Measurements from ENCODE around the gene NPAS2.

The NPAS2 gene

DNA sequence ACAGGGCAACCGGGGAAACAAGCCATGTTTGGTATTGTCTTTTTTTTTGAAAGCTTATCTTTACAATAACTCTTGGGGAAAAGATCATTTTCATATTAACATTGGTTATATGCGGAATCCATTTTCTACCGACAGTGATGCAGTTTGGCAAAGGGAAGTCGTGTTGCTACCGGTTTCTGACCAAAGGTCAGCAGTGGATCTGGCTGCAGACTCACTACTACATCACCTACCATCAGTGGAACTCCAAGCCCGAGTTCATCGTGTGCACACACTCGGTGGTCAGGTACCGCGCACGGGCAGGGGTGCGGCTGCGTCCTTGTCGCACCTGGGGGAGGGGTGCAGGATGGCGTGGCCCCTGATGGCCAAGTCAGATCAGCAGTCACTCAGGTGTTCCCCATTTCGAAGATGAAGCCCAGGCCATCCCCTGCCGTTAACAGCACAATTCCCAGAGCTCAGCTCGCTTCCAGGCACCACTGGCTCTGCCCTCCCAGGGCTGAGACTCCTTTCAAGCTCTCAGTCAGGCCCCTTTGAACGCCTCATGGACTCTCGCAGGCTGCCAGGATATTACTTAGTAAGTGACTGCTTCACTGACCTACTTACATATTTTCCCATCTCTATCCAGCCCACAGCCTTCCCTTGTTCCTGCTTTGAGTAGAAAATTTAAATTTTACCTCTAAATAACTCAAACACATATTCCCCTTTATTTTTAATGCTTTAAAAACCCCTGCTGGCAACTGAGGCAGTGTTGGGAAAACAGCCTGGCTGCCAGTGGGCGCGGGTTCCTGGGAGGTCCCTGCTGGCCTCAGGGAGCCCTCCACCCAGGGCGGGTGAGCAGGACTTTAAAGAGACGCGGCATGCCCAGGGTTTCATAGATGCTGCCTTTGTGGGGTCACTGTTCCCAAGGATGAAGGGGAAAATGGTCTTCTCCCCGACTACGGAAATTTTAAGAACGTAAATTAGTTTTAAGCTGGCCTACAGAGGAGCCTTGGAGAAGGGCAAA is 148.5 kb downstream of the NPAS2 start:
- DNase-seq (ENCODE audit: low spot score), result no peak

DNA sequence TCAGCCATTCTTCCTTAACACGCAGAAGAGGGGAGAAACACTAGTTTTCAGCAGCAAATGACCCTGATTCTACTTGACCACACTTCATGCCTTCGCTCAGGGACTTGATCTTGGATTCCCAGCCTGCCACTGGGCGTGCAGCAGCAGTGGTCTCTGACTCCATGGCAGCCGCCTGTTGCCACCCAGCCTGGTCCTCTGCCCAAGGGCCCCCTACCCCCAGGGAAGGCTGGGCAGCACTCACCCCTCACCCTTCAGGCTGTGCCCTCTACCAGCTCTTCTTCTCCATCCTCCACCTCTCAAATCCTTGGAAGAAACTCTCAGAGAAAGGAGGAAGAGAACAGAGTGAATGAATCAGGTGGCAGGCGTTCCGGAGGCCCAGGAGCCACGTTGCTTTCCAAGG is 150.1 kb downstream of the NPAS2 start:
- DNase-seq (ENCODE audit: low spot score), result no peak

DNA sequence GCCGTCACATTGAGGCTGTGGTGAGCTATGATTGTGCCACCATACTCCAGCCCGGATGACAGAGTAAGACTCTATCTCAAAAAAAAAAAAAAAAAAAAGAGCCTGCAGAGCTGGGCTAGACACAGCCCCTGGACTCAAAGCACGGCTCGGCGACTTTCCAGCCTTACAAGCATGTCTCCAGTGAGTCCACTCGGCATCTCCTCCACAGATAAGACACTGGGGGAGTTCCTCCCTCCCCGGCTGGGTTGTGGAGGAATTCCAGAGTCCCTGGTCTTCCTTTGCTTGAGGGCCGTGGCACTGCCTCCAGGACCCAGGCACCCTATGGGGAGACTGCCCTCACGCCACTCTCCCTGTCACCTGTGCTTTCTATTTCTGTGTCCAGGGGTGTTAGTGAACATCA is 151.3 kb downstream of the NPAS2 start:
- DNase-seq (ENCODE audit: low spot score), result no peak

DNA sequence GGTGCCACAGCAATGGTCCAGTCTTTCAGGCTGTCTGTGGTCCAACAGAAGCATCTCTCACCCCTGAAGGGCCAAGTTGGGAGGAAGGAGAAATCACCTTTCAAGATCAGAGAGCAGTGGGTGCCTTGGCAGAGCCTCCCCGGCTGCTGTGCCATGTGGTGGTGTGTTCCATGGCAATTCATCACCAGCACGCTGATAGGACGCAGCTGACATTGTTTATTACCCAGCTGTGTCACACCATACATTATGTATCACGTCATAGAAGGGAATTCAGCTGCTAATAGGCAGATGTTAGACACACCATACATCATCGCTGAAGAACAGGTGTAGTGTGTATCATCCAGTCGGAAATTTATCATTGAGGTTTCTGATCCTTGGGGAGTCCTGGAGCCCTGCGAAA is 152.5 kb downstream of the NPAS2 start:
- no peak for DNase-seq (ENCODE audit: low spot score)

DNA sequence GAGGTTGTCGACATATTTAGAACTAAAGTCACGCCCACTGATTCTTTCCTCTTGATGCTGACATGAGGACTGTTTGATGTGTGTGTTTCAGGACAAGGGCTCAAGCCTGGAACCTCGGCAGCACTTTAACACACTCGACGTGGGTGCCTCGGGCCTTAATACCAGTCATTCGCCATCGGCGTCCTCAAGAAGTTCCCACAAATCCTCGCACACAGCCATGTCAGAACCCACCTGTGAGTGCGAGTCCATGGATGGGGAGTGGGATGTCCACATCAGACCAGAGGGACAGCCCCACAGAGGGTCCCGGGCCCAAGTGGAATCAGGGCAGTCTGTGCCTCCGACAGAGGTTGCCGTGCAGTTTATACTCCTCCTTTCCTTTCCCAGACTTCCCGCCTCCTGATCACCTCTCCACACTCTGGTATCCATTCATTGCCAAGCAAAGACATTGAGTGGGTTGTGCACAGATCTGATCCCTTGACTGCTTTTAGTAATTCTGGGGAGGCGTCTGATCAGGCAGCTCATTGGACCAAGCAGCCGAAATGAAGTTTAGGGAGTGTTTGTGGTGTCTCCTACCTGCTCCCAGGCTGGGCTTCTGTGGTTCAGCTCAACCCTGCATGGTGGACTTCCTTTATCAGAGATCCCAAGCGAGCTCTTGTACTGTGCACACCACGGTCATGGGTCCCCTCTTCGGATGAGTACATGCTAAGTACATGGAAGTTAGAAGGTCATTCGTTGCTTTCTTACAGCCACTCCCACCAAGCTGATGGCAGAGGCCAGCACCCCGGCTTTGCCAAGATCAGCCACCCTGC is 155.0 kb downstream of the NPAS2 start:
- no peak for DNase-seq (ENCODE audit: low spot score)

DNA sequence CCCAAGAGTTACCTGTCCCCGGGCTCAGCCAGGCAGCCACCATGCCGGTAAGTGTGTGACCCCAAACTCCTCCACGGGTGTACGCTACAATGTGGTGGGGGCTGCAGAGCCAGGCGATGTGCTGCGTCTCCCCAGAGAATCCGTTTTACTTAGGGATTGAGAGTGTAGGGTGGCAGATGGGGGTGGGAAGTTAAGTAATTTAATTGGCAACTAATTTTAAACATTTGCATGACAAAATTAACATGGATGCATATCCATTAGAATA is 155.5 kb downstream of the NPAS2 start:
- no peak for DNase-seq (ENCODE audit: low spot score)

DNA sequence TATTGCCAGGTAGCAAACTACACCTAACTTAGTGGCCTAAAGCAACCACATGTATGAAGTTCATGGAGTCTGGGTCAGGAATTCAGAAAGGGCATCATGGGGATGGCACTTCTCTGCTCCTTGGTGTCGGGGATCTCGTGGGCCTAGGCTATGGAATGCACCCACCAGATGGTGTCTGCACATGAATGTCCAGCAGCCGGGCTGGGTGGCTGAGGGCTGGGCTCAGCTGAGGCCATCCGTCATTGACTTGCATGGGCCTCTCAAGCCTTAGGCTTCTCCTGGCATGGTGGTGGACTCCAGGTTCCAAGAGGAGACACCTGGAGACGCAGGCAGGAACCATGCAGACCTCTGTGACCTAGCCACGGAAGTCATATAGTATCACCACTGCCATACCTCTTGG is 156.1 kb downstream of the NPAS2 start:
- no peak for DNase-seq (ENCODE audit: low spot score)

DNA sequence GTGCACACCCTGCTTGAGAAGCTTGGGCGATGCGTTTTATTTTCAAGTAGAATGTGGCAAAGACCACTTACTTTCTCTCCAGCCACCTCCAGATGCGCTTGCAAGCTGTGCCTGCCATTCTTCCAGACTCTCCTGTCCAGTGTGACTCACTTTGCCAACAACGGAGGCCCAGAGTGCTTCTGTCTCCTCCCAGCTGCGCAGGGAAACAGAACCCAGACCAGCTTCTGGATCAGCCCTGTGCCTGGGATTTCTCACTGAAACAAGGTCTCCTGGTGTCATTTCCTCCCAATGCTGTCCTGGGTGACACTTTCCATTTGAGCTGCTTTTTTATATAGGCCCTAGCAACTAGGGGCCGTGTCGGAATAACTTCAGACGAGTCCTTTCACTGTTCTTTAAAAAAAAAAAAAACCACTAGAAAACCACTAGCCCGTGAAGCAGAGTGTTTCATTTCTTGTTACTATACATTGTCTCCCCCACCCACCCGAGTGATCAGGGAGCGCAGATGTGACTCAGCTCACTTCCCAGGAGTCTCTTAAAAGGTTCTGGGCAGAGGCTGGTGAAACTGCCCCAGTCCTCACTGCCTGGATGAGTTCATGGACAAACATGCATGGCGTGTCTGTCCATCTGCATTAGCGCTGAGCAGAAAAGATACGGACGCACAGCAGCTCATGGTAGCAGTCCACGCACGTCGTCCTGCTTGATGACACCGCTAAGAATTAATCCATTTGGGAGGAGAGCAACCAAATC is 156.9 kb downstream of the NPAS2 start:
- DNase-seq (ENCODE audit: low spot score), result no peak

DNA sequence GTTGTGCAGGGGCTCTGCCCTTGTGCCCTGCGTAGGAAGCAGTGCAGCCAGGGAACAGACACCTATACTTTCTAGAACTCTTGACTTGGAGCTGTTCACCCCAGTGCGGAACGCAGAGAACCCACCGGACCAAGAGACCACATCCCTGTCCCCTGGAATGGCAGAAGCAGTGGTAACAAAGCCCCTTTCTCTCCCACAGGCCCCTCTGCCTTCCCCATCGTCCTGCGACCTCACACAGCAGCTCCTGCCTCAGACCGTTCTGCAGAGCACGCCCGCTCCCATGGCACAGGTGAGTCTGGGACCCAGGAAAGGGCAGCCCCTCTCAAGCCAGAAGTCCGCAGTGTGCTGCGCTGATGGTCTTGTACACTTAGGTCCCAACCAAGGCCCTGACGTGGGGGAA is 157.6 kb downstream of the NPAS2 start:
- no peak for DNase-seq (ENCODE audit: low spot score)

DNA sequence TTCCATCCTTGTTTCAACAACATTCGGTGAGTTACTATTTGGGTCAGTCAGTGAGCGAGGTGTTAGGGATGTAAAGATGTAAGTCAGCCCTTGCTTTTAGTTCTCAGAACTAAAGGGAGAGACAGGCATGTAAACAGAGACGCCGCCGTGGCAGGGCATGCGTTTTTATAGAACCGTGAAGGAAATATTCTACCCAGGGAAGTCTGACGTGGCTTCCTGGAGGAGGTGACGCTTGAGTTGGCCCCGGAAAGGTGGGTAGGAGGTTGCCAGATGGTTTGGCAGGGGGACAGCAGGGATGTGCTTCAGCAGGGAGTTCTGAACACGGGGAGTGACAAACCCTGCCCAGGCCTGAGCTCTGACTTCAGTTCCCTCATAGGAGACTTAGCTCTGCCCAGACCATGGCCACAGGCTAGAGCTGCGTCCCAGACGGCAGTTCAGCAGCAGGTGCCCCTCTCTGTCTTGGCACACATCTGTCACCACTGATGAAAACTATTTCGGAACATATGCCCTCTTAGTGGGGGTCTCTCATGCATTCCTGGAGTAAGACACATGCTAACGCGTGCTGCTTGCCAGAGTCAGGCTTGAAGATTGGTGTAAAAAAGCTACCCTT is 158.7 kb downstream of the NPAS2 start:
- no peak for DNase-seq (ENCODE audit: low spot score)

DNA sequence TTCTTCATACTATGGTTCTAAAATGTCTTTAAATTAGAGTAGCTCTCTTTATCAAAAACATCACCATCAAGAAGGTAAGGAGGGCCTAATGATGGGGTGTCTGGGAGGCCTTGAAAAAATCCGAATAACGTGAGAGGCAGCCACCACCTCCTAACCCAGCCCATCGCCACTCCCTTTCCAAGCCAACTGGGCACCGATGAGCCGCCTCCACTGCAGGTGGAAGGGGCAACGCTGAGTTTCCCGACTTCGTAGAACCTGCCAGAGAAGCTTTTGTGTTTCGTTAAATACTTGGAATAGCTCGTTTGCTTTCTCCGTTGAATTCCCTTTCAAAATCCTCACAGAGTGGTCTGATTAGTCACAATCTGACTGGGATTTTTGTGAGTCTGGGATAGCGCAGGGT is 160.1 kb downstream of the NPAS2 start:
- no peak for DNase-seq (ENCODE audit: low spot score)

DNA sequence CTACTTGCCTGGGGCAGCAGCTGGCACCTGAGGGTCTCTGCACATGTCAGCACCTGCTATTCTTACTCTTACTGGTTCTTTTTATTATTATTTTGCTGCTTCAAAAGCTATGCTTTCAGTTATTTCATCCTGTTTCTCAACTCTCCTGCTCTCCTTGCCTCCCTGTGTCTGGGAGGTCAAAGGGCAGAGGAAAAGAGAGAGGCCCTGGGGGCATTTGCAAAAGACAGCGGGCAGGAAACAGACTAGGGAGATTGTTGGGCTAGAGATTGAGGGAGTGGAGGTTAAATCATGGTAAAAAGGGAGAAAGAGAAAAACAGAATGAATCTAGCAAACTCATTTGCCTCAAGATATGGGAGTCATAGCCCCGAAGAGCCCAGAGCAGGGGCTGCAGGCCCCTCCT is 161.1 kb downstream of the NPAS2 start:
- DNase-seq (ENCODE audit: low spot score), result no peak

DNA sequence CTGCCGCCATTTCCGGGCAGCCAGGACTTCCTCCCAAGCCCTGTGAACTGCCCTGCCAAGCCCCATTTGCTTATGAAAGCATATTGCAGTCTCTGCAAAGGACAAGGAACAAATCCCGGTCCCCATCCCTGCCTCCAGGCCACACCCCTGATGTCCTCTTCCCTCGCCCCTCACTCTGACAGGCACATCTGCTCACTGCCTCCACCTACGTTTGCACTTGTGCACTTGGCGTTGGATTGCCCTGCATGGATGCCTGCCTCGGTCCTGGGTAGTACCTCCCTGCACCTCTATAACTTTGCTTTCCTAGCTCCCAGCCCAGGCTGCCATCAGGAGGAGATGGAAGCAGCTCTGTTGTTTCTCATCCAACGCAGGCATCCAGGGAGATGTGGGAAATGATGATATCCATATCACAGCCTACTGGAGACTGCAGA is 162.5 kb downstream of the NPAS2 start:
- no peak for DNase-seq (ENCODE audit: low spot score)

DNA sequence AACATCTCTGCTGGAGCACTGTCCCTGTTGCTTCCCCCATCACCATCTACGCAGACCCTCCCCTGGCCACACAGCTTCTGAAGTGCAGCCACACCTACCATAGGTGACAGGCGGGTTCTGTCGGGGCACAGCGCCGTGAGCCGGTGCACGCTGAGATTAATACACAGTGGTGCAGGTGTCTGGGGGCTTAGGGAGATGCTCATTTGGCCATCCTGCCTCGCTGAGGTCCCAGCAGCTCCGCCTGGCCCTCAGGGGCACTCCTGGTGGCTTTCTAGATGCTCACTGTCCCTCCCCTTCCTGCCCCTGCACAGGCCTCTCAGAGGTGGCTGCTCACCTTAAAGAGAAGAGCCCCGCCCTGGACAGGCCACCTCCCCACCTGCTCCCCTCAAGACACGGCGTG is 163.3 kb downstream of the NPAS2 start:
- no peak for DNase-seq (ENCODE audit: low spot score)

DNA sequence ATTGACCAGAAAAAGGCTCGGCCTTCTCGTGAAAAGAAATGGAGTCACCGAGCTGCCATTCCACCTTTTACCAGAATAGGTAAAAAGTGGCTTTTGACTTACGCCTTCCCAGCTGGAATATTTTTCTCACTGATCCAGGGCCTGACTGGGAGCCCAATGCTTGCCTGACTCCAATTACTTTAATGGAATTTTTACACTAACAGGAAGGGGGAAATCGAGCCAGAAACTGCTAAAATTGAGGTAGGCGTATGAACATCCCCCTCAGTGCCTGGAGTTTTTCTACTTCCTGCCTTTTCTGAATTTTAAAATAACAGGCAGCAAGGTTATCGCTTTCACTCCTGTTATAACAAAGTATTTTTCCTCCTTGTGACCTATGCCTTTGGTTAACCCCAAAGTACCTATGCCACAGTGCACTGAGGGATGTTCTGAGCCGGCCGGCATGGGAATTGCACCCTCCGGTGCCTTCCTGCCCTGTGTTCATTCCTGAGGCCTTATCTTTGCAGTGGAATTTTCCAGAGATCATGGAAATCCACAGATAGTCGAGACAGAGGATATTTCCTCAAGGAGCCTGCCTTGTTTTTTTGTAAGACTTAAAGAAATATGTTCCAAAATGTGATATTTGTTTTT is 163.9 kb downstream of the NPAS2 start:
- peak; percentile 65 for DNase-seq (ENCODE audit: low spot score)

DNA sequence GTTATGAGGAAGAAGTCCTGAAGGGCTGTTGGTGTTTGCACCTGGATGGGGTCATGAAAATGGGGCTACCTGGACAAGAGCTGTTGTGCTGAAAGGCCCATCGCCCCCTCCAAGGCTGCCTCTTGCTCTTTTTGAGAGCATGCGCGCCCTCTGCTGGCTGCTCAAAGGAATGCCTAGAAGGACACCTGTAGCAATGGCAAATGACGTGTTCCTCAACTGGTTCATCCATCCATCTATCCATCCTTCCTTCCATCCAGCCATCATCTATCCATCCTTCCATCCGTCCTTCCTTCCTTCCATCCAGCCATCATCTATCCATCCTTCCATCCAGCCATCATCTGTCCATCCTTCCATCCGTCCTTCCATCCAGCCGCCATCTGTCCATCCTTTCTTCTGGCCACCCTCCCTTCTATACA is 165.0 kb downstream of the NPAS2 start:
- peak; percentile 80 for DNase-seq (ENCODE audit: low spot score)

DNA sequence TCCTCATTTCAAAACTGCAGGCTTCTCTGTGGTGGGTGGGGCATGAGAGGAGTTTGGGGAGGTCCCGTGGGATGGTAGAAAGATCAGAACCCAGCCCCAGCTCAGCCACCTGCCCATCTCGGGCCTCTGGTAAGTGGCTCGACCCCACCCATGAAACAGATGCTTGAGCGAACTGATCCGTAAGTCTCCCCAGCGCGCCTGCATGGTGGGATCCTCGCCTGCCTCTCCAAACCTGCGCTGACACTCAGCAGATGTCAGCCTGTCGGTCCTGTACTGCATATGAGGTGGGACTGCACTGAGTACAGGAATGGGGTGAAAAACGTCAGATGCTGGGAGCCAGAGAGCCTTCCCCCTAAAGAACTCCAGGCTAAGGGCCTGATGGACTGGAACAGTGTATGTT is 166.2 kb downstream of the NPAS2 start:
- DNase-seq (ENCODE audit: low spot score), result no peak

DNA sequence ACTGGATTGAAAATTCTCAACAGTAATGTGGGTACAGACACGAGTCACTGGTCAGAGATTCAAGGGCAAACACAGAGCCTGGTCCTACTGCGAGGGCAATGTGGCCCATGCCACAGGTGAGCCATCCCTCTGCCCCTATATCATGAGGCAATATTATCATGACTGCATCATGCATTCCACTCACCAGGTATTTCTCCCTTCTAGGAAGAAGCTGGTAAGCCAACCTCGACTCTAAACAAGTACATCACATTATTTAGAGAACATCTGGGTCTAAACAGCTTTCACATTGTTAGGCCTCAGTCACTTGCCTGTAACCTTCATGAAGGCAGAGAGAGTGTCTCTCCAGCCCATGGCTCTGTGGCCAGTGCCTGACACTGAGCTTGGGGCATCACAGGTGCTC is 167.6 kb downstream of the NPAS2 start:
- DNase-seq (ENCODE audit: low spot score), result no peak

DNA sequence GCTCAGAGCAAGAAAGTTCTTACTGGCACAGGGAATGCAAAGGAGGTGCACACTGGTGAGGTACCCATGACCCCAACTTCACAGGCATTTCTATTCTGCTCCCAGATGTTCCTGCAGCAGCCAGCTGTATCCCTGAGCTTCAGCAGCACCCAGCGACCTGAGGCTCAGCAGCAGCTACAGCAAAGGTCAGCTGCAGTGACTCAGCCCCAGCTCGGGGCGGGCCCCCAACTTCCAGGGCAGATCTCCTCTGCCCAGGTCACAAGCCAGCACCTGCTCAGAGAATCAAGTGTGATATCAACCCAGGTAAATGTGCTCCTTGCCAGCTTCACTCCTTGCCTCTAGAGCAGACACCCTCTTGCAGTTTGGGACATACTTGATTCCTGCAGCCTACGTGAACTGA is 168.0 kb downstream of the NPAS2 start:
- no peak for DNase-seq (ENCODE audit: low spot score)

DNA sequence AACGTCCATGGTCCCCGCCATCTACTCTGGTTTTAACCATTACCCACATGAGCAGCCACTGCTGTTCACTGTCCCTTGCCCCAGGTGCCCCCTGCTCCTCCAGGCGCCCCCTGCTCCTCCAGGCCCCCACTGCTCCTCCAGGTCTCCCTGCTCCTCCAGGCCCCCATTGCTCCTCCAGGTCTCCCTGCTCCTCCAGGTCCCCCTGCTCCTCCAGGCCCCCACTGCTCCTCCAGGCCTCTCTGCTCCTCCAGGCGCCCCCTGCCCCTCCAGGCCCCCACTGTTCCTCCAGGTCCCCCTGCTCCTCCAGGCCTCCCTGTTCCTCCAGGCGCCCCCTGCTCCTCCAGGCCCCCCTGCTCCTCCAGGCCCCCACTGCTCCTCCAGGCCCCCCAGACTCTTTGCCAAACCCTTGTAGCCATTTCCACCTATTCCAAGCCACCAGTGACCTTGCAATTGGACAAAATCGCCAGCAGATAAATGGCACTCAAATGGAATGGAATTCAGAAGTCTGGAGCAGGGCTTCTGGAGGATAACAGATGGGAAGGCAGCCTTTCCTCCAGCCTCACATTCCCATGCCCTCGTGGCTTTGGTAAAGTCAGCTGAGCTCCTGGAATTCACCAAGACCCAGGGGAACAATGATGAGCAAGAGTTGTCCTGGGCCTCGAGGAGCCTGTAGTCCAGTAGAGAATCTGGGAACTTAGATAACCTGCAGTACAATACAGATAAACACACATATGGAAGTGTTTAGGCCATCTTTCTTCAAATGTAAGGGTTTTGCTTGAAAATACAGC is 168.9 kb downstream of the NPAS2 start:
- no peak for DNase-seq (ENCODE audit: low spot score)

DNA sequence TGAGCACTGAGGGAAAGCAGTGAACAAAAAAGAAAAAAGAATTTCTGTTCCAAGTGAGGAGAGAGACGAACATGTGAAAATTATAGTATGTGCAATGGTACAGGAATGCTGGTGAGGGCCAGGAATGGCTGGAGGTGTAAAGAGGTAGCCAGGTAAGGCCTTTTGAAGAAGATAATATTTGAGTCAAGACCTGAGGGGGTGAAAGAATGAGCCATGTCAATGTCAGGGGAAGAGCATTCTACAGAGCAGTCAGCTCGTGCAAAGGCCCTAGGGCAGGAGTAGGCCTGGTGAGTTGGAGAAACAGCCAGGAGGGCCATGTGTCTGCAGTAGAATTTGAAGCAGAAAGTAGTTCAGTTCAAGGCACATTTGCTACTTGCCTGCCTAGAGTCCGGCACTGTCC is 169.7 kb downstream of the NPAS2 start:
- no peak for DNase-seq (ENCODE audit: low spot score)

Data from HuH-7.5 (cell line).